ENCODE results near the gene TWIST1.

TWIST1 gene

DNA sequence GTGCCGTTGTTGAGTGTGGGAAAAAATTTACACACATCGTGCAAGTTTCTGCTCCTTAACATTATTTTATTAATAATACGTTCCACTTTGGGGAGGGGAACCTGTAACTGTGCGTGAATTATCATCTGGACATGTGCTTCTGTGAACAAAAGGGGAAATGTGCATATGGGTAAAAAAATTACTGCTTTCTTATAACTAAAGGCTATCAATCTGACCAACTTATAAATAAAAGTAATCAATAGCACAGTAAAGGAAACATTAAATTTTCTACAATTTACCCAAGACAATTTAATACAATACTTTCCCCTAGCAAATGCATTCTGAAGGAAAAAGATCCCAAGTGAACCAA lies 4.5 kb downstream of the TWIST1 start:
- DNase-seq (ENCODE audit: low read depth): no peak

DNA sequence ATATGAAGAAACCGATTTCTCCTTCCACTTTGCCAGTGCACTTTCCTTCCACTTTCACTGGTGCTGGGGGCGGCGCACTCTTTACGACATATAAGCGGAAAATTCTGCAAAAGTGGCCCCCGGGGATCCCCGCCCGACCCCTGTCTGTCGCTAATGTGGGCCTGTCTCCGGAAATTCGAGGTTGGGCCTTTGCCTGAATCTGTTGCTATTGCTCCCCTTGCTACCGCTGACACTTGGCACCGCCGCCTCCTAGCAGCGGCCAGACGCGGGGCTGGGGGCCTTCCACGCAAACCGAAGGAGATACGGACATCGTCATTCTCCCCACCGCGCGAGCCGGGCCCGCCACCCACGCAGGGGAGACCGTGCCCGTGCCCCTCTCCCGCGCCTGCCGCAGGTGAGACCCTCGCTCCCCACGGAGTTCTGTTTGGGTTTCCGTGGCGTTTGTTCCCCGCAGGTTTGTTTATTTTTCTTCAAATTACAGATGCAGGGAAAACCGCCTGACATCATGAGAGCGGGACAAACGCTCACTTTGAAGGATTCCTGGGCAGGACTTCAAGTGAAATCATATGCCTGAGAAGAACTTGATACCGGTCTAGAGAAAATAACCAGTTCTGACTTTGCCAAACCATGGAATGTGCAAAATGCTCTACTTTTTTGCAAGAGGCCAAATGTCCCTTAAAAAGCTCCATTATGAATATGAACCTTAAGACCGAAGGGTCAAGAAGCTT lies 5.0 kb downstream of the TWIST1 start:
- DNase-seq (ENCODE audit: low read depth): no peak

DNA sequence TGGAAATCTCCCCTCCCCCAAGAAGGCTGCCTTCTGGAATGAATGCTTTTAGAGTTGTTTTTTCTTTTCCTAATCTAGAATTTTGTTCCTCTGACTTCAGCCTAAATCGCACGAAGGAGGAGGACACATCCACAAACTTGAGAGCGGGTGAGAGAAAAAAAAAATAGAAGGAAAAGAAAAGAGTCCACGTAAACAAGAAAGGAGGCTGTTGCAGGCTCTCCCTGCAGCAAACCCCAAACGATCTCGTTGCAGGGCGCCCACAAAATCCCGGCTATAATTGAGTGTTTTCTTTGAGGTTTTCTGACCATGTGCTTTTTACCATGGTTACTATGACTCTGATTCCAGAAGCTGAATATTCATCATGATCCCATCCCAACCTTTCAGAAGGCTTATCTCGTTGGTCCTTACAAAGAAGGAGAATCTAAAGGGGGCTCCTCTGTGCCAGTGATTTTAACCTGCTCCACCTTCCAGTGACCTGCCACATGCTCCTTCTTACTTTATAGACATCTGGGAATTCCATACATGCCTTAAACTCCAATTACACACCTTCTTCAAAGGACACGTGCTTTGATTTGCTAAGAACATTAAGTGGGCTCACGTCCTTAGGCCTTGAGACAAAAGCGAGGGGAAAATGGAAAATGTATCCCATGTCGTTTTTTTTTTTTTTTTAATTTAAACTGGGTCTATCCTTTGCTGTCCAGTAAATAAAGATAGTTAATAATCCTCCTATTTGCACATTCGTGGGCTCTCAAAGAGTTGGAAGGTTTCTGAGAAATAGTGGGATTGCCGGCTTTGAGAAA lies 5.8 kb downstream of the TWIST1 start:
- no peak for DNase-seq (ENCODE audit: low read depth)

DNA sequence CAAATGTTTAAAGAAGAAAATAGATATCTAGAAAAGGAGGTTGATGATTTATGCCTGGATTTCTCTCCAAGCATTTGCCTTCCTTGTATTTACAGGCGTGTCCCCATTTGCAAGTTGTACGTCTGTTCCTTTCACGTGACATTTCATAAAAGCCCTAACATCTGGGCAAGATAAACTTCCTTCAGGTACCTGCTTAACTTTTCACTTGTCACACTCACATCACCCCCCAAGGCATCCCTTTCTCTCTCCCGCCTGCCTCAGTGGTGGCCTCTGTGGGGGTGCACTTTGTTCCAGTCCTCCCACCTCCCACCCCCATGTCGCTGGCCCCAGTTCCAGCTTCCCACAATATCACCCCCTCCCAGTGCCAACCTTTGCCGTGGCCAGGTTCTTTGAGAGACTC lies 6.7 kb downstream of the TWIST1 start:
- DNase-seq (ENCODE audit: low read depth): no peak

DNA sequence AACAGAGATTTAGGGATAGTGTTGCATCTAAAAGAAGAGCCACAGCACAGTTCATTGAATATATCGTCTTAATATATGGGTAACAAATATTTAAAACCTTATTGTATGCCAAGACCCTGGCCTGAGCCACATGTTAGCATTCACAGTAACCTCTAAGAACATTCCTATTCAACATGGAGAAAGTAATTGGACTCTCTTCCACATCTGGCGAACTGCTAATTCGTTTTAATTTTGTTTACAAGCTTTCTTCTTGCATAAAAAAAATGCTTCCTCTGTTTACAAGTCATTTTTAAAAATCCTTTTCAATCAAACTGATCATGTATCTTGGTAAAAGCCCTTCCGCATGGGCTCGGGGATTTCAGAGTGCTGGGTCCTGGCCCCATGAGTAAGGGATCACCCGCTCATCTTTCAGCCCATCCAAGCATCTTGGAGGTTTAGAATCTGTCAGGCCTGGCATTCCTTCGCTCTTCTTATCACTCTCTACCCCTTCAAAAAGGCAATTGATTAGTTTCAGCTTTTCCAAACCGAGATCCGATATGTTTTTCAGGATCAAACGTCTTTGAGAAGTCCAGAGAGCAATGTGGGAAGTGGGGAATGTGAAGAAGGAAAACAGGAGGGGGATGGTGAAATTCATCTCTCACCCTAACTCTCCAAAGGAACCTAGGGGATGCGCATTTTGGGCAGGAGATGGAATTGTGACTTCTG lies 7.3 kb downstream of the TWIST1 start:
- DNase-seq (ENCODE audit: low read depth): no peak

DNA sequence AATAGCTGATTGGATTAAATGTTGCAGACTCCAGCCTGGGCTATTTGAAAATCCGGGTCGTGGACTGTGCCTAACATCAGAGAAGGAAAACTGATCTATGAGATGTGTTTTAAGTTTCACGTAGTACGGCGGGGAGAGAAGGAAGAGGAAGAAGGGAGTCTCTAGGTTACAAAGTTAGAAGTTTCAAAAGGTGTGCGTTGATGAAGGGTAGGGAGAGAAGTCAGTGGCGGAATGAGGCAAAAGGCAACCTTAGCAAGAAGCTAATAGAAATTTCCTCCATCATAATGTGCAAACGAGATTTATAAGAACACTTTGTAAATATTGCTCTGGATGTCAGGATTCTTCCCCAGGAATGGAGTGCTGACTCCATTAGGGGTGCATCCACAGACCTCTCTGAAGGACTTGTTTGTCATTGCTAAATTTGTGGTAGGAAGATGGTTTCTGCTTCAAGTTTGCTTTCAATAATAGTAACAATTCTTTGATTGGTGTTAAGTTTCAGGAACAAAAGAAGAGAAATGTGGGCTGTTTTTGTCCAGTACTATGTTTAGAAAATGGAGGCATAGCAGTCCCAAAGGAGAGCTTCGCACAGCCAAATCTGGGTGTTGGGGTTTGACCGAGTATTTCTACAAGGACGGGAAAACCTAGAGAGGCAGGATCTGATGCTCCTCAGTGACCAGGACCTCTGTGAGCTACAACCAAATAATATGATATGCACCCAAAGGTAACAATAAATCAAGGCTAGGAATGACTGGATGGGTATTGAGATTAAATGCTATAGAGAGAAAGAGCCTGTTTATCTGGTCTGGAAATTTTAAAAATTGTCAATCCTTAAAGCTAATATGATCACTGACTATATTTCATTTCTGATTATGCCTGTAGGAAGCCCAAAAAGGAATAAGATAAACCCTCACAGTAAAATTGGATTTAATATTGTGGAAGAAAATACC lies 8.2 kb downstream of the TWIST1 start:
- no peak for DNase-seq (ENCODE audit: low read depth)

DNA sequence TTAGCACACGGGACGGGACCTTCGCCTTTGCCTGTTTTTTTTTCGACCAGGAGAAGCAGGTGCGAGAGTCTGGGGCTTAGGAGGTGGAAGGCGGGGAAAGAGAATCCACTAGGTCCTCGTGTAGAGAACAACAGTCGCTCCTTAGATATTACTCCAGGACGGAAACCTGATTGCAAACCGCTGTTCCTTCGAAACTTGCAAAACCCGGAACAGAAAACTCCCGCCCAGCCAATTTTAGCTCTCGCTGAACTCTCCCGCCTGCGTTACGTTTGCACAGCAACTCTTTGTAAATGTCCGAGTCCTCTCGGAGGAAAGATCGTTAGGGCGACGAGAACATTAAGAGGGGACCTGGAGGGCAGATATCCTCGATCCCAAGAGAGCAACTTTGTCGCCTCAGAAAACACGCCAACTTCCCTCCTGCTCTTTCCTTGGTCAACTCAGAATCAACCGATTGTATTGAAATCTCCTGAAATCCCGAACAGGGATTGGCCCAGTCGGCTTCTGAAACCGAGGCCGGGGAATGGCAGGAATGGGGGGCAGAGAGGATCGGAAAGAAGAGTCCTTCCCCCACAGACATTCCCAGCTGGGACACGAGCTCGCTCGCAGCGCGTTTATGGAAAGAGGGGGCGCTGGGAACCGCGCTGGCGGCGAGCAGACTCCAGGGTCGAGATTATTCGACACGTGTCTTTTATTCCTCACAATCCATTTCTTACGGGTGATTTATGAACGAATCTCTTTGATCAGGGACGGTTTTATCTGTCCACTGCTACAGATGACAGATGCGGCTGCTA lies 9.9 kb downstream of the TWIST1 start:
- no peak for DNase-seq (ENCODE audit: low read depth)

DNA sequence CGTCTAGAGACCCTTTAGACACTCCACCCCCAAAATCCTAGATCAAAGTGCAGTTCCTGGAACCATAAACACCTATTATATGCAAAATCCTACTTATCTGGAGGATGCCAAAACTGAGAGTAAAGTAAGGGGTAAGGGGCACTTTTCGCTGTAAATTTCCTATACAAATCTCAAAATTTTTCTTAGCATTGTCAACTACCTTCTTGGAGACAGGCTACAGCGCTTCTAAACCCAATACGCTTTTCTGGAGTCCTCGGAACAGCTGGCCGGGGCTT lies 10.4 kb downstream of the TWIST1 start:
- DNase-seq (ENCODE audit: low read depth): no peak

DNA sequence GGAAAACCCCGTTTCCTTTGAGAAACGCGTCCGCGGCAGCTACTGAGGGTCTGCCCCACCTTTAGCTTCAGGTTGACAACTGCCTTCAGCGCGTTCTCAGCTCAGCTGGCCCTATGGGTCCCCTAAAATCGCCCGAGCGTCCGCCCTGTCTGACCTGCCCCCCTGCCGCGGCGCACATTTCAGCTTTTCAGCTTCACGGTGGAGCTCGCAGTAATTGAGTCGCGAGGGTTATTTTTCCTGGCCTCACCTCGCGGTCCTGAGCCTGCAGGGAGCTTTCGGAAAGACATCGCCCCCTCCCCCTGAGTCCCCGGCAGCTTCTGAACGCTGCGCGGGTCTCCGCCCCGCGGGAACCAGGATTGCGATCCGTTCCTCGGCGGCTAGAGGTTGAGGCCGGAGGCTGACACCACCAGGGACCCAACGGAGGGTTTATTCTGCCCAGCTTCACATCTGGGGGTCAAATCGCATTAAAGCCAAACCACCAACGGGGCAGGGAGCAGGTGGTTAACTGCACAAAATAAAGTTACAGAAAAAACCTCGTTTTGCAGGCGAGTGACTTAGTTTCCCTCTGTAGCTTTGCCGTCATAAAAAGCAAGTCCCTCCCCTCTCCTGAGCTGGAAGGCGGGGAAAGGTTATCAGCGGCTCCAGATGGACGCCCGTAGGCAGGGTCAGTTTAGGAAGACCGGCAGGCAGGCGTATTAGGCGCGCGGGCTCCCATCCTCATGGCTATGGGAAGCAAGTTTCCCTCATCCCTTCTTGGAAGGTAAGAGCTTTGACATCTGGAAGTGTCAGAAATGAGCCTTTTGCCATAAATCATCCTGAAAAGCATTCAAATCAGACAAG lies 11.0 kb downstream of the TWIST1 start:
- no peak for DNase-seq (ENCODE audit: low read depth)

DNA sequence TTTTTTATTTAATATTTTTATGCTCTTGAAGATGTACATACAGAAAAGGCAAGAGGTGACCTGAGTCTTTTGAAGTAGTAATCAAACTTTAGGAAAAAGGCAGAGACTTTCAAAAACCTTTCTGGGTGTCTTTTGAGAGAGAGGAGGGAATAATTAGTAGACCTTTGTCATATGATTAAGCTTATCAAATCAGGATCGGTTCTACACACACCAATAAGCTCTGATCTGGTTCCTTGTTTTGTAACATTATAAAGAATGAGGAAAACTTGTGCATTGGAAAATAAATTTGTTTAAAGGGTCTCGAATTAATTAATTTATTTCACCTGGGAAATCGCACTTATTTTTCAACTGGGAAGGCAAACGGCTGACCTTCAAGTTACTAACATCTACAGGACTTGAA lies 11.9 kb downstream of the TWIST1 start:
- DNase-seq (ENCODE audit: low read depth): no peak

DNA sequence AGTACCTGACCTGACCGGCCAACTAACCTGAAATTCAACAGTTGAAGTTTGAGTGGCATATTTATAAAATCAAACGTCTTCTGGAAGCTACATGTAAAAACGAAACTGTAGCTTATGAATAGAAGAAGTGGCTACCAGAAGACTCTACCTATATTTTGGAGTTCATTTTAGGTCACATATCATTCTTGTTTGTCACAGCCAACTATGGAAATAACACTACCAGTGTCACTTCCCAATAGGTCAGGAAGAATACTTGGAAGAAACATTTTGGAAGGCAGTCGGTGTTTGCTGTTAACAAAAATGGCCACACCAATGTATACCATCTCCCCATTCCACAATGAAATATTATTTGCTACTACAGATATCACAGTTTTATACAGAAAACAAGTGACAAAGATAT lies 12.6 kb downstream of the TWIST1 start:
- no peak for DNase-seq (ENCODE audit: low read depth)

DNA sequence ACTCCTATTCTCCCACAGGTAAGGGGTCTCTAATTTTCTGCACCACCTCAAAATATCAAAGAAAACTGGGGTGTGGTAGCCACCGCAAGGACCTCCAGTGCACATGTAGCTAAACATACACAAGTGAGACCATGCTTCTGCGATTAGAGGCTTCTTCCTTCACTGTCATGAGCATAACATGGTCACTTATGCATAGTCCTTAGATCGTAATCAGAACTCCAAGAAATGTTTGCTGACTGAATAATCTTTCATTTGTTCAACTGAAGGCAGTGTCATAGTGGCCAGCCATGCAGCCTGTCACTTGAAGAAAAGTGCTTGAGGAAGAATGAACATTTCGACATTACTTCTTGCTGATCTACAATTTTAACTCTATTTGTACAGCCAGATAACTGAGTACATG lies 14.6 kb downstream of the TWIST1 start:
- DNase-seq (ENCODE audit: low read depth): no peak

DNA sequence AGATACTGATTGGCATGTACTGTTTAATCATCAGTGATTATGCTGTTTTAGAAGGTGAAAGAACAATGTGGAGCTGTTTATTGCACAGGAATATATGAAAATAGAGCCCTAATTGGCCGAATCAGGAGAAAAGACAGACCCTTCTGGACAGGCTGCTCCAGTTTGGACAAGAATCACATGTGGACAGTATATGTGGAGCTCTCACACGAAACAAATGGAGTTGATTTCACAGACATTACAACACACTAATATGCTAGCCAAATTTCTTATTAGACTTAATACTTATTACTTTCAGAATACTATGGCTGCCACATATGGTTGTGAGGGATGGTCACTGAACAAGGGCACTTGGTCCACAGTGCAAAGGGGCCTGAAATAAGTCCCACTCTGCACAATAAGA lies 15.5 kb downstream of the TWIST1 start:
- DNase-seq (ENCODE audit: low read depth): no peak

DNA sequence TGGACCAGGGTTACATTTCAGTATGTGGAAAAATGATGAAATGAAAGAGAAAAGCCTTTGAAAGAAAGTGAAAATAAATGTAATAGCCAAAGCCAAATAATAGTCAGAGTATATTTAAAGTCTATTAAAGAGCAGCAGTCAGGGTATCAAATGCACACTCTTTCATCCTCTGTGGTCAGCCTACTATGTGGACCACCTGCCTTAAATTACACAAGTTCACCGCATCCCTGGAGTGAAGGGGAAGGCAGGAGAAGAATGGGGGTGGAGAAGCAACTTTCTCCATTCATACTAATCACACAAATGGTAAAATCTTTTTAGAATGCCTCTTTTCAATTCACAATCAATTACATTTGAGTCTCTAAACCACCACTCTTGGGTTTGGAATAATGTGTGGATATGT lies 16.0 kb downstream of the TWIST1 start:
- DNase-seq (ENCODE audit: low read depth): no peak

DNA sequence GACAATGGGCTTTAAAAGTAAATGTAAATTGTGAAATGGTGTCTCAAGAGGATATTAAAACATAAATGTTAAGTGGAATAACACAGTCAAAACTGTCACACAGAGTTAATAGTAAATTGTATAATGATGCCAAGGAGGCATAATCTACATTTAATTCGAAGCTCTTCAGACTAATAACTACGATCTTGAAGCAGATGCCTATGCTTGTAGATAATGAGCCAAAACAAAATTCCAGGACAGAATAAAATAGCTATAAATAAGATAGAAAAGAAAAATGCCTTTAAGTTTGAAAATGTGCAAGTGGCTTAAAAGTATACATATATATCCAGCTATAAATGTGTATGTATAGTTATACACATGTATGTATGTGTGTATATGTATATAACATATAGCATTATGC lies 17.5 kb downstream of the TWIST1 start:
- no peak for DNase-seq (ENCODE audit: low read depth)

DNA sequence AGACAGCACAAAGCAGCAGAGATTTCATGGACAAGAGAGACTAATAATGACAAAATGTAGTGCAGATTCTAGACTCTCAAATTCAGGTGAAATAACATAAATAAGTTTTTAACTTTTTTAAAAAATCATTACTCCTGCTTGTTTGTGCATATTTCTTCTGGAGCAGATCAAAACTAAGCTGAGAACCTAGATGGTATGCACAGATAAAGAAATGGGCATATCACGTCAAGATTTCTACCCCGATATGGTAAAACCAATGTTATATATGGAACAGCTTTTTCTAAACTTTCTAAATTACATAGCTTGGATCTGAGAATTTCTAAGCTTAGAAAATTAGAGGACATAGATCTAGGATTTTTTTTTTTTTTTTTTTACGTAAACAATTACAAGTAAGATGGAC lies 18.2 kb downstream of the TWIST1 start:
- DNase-seq (ENCODE audit: low read depth): no peak

DNA sequence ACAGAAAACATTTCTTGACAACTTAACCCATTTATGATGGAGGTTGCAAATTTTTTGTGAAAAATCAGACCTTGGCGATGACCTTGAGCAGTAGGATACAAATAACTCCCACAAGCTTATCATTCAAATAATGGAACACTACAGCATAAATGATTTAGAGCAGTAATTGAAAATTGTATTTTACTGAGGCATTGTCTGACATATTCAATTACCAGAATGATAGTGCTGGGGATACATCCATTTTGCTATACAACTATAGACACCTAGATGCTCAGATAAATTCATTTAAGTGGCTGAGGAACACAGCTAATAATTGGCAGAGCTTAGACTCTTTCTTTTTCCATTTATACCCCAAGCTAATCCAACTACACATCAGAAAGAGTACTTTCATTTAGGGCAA lies 18.9 kb downstream of the TWIST1 start:
- DNase-seq (ENCODE audit: low read depth): no peak

DNA sequence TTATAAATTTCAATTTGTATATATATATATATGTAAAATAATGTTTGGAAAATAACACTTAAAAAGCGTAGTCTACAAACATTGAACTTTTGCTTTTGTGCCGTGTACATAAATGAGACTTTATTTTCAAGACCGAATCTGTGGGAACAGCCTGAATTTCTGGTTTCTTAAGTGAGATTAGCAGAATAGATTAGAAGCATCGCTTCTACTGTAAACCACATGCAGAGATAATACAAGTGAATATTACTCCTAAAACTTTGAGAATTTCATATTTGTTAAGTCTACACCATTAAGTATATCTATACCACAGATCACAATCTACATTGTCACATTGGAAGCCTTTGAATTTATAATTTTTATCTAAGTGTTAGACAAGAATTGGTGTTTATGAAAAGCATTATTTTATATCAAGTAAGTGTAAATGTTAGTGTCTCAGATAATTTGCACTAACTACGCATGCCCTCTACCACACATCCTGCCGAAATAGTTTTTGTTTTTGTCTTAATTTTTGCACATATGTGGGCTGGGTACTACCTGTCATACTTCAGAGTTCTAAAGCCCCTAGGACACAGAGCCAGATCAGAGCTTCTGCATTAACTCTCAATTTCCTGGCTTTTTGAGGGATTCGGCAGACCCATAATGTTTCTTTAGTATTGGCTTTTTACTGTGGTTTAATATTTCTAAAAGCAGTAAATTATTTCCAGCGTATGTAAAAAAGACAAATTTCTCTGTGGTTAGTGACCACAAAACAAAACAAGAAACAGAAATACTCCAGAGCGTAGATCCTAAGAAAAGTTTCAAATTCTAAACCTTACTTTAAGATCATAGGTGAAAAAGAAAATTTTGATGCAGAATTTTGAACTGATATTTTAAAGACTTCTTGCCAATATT lies 20.0 kb downstream of the TWIST1 start:
- DNase-seq (ENCODE audit: low read depth): no peak

DNA sequence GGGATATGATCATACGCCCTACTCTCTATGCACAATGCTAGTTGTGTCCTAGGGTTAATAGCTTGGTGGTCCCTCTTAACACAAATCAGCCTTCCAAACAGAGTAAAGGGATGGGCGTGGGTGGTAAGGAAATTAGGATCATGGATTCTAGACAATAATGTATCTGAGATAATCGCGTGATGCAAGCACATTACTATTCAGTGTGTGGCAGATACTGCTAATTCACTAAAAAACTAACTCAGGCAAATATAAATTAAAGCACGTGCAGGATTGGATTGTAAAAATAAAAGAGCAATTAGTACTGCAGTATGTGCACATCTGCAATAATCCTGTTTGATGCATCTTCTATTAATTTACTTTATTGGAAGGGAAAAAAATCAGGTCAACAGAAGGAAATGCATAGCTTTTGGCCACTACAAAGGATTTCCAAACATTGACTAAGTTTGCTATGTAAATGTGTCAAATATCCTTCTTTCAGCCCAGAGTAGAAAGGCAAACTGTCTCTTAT lies 22.0 kb downstream of the TWIST1 start:
- DNase-seq (ENCODE audit: low read depth): no peak
